Omental fat pad (tissue), 4 donors: ENCODE results near the gene BEGAIN. TPM values are rescaled to one million over a fixed set of nuclear protein-coding genes. Genes with fewer than 3 reads are reported as not detected.

Experiments used
- ATAC-seq: fragments of 150-250 bp; one replicate; pipeline ENCODE4 v1.9.1; 2016; ENCODE audit warnings: mild to moderate bottlenecking, moderate library complexity; ENCODE audit not compliant: low FRiP score
- DNase-seq: peaks from one replicate; pipeline ENCODE4 v3.0.0-alpha.2; 2019; ENCODE audit warnings: low spot score
- total RNA-seq, 4 donors: library from RNA; depleted of rRNA; stranded (reverse); fragments of >200 nt; gene quantifications; one replicate each; pipeline ENCODE4 v1.1.0, GENCODE V29; 2016
- TF ChIP-seq, protein P1 (sequence below), 3 donors: fragments of 450-650 bp; IDR thresholded peaks; one replicate each; pipeline ENCODE4 v1.5.1; 2016 to 2017; ENCODE audit warnings: antibody characterized with exemption in 3 of 3, mild to moderate bottlenecking in 3 of 3, moderate library complexity in 2 of 3

The BEGAIN gene
- total RNA-seq, 4 donors from 2014 or later = 1.0 to 8.6 (median 1.6) TPM

DNA sequence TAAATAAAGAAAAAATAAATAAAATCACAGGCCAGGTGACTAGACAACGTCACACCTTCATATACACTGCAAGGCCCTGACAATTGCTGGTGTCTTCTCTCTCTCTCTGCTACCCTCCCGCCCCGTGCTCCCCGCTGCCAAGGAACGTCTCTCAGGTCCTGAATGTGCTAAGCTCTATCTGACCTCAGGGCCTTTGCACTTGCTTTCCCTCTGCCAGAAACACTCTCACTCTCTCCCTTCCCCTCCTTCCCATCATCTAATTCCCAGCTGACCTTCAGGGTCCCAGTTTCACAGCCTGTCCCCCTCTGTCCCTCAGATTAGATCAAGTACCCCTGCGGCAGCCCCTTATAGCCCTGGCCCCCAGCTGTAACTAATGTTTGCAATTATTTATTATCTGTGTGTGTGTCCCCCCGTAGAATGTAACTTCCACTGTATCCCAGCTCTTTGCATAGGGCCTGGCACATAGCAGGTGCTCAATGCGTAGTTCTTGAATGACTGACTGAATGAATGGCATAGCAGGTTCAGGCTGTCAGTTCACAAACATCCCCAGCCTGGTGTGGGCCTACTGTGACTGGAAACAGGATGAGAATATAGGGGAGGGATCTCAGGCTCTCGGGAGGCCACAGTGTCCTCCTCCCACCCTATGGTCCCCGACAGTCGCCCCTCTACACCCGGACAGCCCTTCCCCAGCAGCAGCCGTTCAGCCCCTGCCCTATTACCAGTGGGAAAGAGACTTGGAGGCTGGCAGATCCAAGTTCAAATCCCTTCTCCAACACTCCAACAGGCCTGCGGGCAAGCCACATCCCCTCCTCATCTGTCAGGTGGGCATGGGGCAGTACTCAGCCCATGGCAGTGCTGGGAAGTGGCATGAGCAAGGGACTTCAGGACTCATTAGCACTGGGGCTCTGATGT is 6.6 kb downstream of the BEGAIN start:
- ATAC-seq = no peak
- TF ChIP-seq, protein P1, sequence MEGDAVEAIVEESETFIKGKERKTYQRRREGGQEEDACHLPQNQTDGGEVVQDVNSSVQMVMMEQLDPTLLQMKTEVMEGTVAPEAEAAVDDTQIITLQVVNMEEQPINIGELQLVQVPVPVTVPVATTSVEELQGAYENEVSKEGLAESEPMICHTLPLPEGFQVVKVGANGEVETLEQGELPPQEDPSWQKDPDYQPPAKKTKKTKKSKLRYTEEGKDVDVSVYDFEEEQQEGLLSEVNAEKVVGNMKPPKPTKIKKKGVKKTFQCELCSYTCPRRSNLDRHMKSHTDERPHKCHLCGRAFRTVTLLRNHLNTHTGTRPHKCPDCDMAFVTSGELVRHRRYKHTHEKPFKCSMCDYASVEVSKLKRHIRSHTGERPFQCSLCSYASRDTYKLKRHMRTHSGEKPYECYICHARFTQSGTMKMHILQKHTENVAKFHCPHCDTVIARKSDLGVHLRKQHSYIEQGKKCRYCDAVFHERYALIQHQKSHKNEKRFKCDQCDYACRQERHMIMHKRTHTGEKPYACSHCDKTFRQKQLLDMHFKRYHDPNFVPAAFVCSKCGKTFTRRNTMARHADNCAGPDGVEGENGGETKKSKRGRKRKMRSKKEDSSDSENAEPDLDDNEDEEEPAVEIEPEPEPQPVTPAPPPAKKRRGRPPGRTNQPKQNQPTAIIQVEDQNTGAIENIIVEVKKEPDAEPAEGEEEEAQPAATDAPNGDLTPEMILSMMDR (IDR thresholded peaks at IDR 0.05) = no peak
- DNase-seq = no peak

DNA sequence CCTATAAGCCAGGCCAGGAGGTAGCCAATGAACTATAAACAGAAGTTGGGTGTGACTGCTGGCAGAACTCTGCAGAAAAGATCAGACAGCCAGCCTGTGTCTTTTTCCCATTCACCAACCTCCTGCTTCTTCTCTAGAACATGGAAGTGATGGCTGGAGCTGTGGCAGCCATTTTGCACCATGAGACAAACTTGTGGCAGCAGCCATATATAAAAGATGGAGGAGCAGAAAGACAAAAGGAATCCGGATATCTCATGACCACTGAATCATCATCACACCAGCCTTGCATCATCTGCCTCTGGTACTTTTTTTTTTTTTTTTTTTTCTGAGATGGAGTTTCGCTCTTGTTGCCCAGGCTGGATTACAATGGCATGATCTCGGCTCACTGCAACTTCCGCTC is 8.7 kb downstream of the BEGAIN start:
- no peak for DNase-seq
- TF ChIP-seq, protein P1 (IDR thresholded peaks at IDR 0.05) = no peak
- no peak for ATAC-seq

DNA sequence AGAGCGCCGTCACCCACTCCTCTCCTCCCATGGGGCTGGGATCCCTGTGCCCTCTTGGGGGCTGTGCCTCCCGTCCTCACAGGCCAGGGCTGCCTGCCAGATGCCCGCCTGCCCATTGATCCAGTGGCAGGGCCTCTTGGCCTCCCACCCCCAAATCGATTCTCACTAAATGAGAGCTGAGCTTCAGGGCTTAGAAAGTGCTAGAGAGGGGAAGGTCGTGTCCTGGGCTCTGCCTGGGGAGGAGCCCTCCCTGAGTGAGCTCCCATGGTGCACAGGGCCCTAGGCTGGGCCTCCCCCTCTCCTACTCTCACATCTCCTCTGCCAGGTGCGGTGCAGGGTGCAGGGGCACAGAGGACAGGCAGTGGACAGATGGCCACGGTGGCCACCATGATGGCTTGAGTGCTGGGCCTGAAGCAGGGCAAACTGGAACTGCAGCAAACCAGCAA is 9.2 kb downstream of the BEGAIN start:
- DNase-seq = no peak
- TF ChIP-seq, protein P1 (IDR thresholded peaks at IDR 0.05) = no peak
- ATAC-seq = no peak

DNA sequence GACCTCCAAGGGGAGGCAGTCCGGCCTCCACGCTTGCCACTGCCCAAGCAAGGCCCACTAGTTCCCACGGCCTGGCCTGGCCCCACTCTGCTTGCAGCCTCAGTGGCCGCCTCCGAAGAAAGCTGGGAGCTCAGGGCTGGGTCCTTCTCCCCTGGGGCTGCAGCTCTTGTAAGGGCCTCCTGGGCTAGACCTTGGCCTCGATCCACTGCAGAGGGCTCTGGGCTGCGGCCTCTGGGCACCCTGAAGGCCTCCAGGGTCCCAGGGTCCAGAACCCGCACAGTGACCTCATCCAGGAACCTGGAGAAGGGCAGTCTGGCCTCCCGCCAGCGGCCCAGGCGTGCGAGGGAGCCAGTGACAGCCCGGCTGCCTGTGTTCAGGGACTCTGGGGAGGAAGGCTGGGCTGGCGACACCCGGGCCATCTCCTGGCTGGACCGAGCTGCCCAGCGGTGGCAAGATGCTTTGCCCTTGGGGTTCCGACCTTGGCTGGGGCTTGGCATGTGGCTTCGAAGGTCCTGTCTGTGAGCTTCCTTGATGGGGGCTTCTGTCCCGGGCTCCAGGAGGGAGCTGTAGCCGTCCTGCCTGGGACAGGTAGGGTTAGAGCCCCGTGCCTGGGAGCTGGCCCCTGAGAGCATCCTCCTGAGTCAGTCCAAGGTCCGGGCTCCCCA is 9.8 kb downstream of the BEGAIN start:
- DNase-seq (no peak), ATAC-seq (no peak)
- TF ChIP-seq, protein P1 (IDR thresholded peaks at IDR 0.05) = no peak

DNA sequence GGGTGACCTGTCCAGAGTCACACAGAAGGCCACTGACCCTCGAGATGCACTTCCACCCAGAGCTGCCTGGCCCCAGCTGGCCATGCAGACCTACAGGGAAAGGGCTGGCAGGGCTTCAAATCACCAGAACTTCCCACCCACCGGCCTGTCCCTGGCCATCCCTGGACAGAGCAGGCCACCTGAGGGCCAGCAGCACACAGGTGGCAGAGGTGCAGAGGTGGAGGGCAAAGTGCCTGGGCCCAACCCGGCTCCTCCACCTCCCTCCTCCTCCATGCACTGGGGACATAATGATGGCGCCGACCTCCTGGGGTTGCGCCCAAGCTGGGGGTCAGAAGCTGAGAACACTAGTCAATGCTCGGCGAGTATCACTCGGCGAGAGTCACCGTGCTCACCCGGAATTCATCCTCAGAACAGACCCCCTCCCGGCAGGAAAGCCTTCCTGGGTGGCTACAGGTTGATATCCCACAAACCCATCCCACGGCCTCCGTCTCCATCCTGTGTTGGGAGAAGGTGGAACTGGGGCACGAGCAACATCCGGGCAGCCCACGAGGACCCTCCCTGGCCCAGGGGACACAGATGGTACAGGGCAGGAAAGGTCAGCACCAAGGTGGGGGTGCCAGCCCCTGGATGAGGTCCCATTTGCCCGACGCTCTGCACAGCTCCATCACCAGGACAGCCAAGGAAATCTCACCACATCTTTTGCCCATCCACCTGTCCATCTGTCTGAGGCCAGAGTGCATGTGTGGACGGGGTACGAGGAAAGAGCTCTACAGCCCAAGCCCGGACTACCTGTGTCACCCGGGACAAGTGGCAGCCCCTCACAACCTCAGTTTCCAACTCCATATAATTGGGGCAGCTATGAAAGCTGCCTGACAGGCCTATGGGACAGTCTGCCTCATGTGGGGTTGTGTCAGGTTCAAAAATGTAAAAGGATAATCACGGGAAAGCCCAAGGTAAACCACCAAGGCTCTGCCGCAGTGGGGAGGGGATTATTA is 10.8 kb downstream of the BEGAIN start:
- TF ChIP-seq, protein P1 (IDR thresholded peaks at IDR 0.05) = no peak
- no peak for ATAC-seq
- no peak for DNase-seq

DNA sequence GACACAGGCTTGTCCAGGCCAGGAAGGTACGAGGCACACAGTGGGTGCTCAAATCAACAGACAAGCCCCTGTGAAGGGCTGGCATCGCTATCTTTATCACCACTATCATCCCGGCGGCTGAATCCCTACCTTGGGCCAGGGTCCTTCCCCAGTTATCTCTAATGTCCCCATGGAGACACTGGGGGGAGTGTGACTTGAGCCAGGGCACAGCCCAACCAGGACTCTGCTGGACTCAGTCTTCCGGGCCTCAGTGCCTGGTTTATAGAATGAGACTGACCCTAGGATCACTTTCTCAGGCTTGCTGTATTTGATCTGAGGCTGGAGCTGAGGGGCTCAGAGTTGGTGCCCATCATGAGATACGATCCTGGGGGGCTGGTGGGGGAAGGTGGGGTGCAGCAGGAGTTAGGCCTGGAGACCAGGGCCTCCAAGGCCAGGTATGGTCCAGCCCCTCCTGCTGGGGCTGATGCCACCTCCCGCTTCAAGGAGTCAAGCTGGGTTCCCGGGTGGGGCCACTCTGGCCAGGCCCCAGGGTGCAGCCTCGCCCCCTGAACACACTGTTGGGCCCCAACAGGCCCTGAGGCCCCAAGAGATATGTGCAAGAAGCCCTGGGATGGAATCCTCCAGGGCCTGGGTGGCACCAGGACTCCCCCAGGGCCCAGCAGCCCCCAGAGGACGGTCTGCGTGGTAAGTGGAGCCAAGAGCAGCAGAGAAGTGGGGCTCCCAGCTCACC is 11.8 kb downstream of the BEGAIN start:
- no peak for DNase-seq
- ATAC-seq = no peak
- TF ChIP-seq, protein P1 (IDR thresholded peaks at IDR 0.05) = no peak
